GM18909 (cell line): ENCODE measurements around the gene MCUB.
A peak's percentile ranks its signal among the peaks of the same experiment; 100 is the strongest.
"Not testable (repeated sequence)": the region's sequence is repeated elsewhere in the genome, so short reads cannot be mapped to it uniquely, and the experiment has no call there.

Source experiments
- ATAC-seq: cut with Tn5 transposase; IDR thresholded peaks from one replicate; pipeline ENCODE4 v1.9.1; 2021; ENCODE audit warnings: mild to moderate bottlenecking; ENCODE audit not compliant: unreplicated experiment, poor library complexity

Gene MCUB, protein sequence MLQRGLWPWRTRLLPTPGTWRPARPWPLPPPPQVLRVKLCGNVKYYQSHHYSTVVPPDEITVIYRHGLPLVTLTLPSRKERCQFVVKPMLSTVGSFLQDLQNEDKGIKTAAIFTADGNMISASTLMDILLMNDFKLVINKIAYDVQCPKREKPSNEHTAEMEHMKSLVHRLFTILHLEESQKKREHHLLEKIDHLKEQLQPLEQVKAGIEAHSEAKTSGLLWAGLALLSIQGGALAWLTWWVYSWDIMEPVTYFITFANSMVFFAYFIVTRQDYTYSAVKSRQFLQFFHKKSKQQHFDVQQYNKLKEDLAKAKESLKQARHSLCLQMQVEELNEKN

DNA sequence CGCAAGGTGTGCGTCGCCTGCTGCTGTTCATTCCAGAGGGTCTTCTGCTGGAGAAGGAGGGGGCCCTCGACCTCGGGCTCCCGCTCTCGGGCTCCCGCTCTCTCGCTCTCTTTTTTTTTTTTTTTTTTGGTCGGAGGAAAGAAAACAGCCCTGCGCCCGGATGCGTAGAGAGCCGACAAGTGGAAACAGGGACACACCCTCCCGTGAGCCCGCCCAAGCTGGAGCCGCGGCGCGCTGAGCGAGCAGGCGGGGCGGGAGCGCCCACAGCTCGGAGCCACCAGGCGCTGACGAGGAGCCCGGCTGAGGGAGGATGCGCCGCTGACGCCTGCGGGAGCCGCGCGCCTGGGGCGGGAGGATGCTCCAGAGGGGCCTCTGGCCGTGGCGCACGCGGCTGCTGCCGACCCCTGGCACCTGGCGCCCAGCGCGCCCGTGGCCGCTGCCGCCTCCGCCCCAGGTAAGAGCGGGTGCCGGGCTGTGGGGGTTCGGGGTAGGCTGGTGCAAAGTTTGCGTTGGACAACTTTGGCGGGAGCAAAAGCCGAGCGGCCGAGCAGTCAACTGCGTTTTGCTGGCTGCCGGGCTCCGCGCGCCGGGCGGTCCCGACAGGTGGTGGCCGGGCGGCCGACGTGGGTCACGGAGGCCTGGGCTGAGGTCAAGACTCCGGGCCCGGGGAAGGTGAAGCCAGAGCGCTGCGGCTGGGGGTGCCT lies at the start of gene MCUB:
Gene MCUB, plus strand, starts transcription at position 264 of the 704 bp plus-strand sequence. Its CDS starts 92 bp downstream, at position 356.
- ATAC-seq, result peak; percentile 92

DNA sequence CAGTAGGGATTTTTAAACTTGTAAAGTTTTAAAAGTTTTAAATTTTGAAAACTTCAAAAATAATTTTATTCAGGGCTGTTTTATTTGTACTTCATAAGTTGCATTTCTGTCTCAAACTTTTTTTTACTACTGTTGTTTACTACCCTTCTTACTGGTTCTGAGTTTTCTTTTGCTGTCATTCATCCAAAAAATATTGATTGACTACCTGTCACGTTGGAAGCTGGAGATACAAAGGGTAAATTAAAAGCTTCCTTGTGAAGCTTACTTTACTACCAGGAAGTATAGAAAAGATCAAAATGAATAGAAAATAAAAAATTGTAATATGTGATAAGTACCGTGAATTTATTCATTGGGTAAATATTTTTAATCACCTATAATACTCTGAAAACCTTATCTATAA lies 49.4 kb upstream of the MCUB start:
- no peak for ATAC-seq

DNA sequence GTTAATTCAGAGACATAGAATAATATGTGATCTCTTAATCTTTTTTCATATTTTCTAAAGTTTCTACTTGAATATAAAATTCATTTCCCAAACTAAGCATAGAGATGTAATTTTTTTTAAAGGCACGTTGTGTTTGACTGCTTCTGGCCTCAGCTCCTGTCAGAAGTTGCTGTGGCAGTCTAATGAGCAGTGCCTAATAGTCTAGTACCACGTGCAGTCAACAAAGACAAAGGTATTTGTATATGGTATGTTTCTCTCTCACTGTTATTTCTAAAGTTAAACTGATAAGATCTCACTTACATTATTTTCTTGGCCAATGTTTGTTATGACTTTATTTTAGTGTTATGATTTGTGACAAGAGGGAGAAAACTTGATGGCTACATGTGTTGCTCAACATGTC lies 48.6 kb upstream of the MCUB start:
- ATAC-seq, result no peak

DNA sequence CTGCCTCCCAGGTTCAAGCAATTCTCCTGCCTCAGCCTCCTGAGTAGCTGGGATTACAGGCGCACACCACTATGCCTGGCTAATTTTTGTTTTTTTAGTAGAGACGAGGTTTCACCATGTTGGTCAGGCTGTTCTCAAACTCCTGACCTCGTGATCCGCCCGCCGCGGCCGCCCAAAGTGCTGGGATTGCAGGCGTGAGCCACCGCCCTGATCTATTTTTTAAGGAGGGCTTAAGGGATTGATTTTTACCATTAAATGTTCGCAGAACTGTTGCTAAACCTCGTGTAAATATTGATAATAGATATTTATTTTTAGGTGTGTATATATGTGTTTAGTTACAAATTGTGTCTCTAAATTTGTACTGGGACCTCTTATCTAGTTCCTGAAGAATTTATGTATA lies 46.7 kb upstream of the MCUB start:
- not testable (repeated sequence) for ATAC-seq

DNA sequence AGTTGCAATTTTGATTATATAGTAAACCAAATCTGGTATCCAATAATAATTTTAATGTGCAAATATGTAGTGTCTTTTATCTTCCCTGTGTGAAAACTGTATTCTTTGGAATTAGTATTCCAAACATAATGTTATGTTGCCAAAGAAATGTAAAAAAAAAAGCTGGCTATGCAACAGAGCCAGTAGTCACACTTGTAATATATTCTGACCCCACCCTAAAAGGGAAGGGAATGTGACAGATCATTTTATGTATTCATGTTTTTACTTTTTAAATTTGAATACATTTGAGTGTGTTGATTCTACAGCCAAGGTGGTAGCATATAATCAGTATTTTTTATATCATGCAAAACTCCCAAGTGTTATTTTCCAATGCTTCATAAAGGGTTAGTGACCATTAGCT lies 27.9 kb upstream of the MCUB start:
- no peak for ATAC-seq

DNA sequence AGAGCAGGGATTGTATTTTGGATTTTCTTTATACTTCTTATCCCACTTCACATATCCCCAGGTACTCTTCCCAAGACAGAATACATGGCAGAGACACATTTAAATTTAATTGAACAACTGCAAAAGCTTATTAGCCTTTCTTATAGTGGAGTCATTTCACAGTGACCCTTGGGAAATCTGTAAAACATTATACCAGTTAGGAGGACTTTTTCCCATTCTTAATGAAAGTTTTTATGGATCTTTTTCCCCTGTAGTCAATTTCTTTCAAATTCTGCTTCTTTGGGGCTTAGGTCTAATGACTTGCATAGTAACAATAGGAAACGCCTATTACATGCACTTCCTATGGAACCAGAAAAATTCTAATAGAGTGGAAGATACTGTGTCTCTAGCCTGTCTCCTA lies 14.6 kb upstream of the MCUB start:
- ATAC-seq, result no peak

DNA sequence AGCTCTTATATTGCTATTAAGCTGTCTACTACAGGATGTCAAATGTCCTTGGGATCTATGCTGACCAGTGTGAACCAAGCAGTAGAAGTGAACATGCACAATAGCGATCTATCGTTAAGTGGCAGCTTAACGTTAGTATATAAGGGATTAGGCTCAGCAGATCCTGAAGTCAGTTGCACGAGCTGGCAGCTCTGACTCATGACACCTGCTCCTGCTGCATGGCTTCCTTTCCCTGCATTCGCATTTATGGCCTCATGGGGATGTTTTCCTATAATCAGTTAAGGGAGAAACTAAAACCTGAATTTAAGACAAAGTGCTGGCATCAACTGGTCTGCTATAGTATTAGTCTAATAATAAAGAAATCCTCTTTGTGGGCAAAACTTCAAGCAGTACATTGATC lies 12.7 kb upstream of the MCUB start:
- no peak for ATAC-seq

DNA sequence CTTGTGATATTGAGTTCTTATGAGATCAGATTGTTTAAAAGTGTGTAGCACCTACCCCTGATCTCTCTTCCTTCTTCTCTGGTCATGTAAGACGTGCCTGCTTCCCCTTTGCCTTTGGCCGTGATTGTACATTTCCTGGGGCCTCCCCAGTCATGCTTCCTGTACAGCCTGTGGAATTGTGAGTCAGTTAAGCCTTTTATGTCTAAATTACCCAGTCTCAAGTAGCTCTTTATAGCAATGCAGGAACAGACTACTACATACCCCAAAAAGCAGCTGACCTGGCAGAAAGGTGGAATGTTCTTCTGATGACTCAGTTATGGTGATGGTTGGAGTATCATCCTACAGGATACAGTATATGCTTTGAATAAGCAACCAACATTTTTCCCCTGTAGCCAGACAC lies 11.4 kb upstream of the MCUB start:
- ATAC-seq, result no peak

DNA sequence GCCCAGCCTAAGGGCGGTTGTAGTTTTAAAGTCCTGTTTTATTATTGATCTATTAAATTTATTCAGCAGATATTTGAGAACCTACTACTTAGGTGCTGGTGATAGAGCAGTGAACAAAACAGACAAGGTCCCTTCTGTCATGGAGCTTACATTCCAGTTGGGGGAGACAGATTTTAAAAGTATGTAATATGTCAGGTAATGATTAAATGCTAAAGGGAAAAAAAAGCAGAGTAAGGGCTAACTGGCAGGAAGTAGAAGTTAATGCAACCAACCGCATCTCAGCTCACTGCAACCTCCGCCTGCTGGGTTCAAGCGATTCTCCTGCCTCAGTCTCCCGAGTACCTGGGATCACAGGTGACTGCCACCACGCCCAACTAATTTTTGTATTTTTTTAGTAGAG lies 7.8 kb upstream of the MCUB start:
- no peak for ATAC-seq

DNA sequence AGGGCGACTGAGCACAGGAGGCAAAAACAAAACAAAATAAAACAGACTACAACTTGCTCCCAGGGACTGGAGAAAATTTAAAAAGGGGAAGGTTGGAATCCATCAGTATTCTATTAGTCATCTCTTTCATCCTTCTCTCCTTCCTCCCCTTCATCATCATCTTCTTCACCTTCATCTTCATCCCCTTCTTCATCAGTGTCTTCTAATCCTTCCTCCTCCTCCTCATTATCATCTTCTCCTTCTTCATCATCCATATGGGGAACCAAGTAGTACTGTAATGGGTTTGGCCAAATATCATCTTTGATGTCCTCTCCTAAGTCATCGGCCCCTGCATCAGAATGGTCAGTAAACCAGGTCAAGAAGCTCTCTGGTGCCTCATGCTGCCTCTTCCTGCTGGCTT lies 6.9 kb upstream of the MCUB start:
- no peak for ATAC-seq

DNA sequence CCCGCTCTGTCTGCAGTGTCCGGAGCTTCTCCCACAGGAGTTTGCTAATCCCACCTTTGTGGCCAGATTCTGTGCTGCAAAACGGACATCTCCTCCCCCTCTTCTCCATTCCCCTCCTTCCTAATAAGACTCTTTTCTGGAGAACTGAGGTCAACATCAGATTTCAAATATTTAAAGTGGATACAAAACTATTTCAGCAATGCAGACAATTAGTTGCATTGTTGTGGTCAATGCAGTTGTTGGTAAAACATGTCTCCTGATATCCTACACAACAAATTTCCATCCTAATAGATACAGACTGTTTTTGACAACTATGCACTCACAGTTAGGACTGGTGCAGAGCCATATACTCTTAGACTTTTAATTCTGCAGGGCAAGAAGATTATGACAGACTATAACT lies 5.1 kb upstream of the MCUB start:
- no peak for ATAC-seq

DNA sequence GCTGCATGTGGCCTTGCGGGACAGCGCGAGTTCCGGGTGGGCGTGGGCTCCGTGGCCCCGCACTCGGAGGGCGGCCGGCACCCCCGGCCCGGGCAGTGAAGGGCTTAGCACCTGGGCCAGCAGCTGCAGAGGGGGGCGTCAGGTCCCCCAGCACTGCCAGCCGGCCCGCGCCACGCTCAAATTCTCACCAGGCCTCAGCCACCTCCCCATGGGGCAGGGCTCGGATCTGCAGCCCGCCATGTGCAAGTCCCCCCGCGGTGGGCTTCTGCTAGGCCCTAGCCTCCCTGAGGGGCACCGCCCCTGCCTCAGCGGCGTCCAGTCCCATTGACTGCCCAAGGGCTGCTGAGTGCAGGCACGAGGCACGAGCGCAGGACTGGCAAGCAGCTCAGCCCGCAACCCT lies 2.6 kb upstream of the MCUB start:
- ATAC-seq, result no peak

DNA sequence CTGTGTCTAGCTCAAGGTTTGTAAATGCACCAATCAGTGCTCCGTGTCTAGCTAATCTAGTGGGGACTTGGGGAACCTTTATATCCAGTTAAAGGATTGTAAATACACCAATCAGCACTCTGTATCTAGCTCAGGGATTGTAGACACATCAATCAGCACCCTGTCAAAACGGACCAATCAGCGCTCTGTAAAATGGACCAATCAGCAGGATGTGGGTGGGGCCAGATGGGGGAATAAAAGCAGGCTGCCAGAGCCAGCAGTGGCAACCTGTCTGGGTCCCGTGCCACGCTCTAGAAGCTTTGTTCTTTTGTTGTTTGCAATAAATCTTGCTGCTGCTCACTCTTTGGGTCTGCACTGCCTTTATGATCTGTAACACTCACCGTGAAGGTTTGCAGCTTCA lies 2.0 kb upstream of the MCUB start:
- not testable (repeated sequence) for ATAC-seq

DNA sequence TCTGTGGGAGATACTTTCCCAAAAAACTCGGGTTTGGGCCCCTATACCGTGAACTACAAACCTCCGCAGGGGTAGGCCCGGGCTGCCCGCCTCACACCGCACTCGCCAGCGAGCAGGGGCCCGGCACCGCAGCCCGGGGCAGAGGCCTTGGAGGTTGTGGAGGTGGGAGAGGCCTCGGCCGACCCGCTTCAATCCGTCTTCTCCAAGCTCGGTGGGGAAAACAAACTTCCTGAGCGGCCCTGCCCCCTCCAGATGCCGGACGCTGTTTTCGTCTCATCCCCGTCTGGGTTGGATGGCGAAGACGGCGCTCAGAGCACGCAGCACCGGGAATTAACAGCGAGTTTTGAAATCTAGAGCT lies 442 bp upstream of the MCUB start:
- ATAC-seq, result peak; percentile 24

DNA sequence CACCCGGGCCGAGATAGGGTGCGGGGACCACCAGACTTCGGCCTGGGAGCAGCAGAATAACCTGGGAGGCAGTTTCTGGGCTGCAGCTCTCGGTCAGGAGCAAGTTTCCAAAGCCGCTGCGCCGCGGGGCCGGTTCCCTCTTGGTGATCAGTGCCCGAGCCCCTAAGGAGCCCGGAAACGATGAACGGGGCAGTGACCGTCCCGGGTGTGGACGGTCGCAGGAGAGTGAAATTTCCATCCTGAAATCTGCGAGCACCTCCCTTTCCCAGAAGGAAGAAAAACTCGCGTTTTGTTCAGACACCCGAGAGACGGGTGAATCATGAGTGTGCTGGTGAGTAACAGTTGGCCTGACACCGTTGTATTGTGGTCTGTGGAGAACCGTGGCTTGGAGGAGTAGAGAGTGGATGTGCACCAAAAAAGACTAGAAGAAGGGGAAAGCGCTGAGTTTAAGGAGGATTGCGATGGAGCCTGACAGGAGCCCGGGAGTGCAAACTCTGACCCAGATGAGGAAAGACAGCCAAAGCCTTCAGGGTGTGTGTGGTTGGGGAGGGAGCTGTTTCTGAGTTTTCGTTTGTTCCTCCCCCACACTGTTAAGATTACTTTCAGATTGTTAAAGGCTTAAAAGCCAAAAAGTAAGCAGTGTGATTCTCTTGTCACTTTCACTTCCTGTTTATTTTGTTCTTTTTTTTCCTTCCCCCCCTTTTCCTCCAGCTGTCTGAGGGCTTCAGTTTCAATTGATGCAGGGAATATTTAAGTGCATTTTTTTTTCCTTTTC lies 828 bp downstream of the MCUB start:
- peak; percentile 73 for ATAC-seq

DNA sequence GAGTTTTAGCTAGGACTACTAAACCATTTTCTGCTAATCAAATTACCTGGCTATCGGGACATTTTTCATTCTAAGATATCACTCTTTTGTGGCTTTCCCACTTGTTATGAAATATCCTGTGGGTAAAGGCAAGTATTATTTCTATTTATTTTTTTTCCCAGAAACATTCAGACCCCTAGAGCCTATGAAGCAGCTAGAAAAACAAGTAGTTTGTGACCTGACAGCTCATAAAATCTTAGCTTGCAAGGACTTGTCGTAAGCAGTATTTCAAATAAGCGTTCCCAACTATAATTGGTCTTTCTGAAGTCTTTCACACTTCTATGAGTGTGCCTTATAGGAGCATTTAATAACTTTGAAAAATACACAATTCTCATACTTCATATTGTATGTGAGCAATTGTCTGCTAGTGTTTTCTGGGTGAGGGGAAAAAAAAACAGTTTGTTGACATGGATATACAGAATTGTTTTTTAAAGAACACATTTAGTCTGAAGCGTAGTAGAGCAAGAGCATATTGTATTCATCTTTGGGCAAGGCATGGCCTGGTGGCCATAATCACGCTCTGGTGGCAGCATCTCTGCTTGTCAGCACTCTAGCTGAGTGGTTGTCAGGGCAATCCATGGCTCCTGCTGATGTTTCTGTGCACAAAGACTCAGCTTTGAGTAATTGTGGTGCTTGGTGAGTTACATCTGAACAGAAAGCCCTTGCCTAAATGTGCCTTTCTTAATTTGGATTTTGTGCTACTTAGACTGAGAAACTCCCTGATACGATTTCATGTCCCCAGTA lies 2.6 kb downstream of the MCUB start:
- no peak for ATAC-seq

DNA sequence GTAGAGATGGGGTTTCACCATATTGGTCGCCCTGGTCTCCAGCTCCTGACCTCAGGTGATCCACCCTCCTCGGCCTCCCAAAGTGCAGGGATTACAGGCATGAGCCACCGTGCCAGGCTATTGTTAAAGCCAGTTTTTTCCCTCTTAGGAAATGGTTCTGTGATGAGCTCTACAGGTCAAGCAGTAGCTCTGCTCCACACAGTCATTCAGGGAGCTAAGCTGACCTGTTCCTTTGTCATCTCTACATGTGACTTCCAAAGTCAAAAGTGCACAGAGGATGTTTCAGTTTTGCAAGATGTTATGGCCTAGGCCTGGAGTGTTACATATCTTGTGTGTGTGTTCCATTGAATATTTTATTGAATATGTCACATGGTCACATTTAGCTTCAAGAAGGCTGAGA lies 11.4 kb downstream of the MCUB start:
- ATAC-seq, result no peak

DNA sequence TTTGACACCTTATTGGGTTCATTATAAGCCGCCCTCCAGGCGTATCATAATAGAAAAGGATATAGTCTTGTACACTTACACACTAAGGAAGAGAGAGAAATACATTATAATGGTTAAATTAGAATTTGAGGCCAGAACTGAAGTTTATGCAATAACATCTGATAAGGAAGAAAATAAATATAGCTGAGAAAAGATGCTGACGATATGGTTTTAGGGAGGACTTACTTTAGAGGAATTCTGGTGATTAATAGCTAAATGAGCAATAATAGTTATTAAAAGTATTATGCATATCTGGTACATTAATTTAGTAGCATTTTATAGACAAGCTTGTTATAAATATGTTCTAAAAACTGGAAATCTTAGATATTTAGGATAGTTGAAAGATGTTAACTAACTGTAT lies 12.1 kb downstream of the MCUB start:
- ATAC-seq, result no peak

DNA sequence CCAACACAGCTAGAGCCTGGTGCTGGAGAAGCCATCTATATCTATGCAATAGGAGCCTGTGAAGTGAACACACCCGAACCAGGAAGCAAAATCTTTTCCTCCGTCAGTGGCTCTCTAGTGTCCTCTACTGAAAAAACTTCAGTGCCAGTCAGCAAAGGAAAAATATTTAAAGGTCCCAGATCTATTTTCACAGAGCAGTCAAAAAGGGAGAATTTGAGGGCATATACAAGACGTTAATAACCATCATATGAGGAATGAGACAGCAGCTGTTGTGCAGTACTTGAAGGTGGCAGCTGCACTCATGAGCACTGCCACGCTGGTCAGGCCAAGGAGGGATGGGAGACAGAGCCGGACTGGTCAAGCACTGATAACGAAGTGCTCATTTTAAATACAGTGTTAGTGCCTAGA lies 14.4 kb downstream of the MCUB start:
- ATAC-seq, result no peak

DNA sequence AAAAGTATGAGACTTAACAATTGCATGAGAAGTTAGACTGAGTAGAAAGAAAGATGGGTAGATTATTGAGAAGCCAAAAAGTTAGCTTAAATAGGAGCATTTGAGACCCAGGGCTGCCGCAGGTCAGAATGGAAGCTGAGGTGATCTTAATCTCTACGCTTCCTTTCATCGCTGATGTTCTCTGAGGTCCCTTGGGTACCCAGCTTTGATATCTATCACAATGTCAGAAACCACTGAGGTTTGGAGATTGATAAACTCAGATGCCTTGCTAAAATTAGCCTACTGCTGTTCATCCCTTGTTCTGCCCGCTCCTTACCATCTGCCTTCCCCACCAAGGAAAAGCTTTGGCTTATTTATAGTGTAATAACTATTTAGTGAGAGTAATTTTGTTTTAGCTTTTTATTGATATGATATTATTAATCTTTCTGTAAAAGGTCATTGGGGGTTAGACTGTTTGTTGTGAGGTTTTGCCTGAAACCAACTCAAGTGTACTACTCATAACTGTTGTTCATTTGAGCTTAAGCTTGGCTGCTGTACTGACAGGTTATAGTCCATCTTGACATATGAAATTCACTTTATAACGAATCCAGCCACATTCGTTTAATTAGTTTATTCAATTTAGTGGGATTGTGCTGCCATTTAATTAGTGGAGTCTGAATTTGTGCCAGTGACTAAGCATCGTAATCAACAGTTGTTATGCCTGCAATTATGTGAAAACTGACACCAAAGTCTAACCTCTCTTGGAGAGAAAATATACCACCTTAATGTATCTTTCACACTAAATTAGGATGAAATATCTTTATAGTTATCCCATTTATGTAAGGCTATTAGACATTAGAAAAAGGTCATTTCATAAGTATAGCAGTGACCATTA lies 15.1 kb downstream of the MCUB start:
- ATAC-seq, result no peak
